Measurements from ENCODE around the gene CAMK2G. TPM values are rescaled to one million over a fixed set of nuclear protein-coding genes. Genes with fewer than 3 reads are reported as not detected.

The CAMK2G gene
- total RNA-seq, 3 donors from 2014 or later: 53.5 to 141 (median 57.2) TPM

DNA sequence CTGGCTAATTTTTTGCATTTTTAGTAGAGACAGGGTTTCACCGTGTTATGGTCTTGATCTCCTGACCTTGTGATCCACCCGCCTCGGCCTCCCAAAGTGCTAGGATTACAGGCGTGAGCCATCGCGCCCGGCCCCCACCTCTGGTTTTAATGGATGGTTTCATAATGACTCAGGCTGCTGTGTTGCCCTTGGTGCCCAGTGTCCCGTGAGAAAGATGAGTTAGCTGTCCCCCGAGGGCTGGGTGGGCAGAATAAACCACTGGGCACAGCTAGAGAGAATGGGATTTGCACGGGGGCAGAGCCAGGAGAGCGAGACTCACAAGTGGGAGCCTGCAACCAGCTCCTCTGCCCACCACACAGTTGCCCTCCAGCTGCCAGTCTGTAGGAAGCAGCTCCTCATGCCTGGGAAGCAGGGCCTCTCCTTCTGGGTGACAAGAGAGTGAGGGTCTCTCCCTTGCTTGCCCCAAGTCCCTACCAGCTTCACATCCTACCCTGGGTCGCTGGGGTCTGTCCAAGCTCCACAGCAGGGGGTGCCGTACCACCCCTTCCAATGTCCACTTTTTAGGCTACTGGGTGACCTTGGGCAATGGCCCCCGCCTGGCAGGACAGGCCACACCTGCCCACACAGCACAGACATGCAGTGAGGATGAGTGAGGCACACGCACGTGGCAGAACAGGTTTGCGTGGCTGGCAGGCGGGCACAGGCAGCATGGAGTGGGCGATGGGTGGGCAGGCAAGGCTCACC, 46.8 kb downstream of the CAMK2G start:
- ATAC-seq (no peak), DNase-seq (no peak)
- intact Hi-C loops (cut with DNase I, micrococcal nuclease): no loop called here
- no peaks in the 10 kb centered on the region for H3K4me1 ChIP-seq (ENCODE audit: low read depth)
- no peak overlapping the region for H3K4me3 ChIP-seq
- H3K9me3 ChIP-seq: no peaks in the 10 kb centered on the region
- TF ChIP-seq, protein P1, sequence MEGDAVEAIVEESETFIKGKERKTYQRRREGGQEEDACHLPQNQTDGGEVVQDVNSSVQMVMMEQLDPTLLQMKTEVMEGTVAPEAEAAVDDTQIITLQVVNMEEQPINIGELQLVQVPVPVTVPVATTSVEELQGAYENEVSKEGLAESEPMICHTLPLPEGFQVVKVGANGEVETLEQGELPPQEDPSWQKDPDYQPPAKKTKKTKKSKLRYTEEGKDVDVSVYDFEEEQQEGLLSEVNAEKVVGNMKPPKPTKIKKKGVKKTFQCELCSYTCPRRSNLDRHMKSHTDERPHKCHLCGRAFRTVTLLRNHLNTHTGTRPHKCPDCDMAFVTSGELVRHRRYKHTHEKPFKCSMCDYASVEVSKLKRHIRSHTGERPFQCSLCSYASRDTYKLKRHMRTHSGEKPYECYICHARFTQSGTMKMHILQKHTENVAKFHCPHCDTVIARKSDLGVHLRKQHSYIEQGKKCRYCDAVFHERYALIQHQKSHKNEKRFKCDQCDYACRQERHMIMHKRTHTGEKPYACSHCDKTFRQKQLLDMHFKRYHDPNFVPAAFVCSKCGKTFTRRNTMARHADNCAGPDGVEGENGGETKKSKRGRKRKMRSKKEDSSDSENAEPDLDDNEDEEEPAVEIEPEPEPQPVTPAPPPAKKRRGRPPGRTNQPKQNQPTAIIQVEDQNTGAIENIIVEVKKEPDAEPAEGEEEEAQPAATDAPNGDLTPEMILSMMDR (IDR thresholded peaks at IDR 0.05): no peak
- no peaks in the 10 kb centered on the region for H3K36me3 ChIP-seq (ENCODE audit: low read depth)

DNA sequence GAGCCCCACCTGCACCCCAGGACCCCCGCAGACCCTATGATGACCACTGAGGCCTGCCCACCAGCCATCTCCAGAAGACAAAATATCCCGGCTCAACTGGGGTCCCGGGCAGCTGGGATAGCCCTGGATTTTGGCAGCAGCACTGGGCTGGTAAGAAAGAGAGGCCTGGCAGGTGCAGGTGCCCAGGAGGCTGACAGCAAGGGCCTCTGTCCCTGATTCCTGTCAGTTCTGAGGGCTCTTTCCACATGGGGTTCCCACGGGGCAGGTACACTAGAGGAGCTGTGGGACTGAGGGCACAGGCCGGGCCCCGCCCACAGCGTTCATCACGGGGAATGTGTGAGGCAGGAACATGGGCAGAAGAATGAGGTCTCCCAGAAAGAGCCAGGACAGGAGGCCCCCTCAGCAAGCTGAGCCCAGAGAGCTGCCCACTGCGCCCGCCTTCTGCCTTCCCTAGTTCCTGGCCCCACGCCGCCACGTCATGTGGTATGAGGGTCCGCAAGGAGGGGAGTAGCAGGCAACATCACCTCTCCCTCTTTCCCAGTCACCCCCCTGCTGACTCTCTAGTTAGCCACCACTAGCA, 50.1 kb downstream of the CAMK2G start:
- peaks cover 7% of the 10 kb centered on the region for H3K4me1 ChIP-seq (ENCODE audit: low read depth)
- TF ChIP-seq, protein P1 (IDR thresholded peaks at IDR 0.05): no peak
- ATAC-seq: no peak
- no peaks in the 10 kb centered on the region for H3K9me3 ChIP-seq
- no peak overlapping the region for H3K4me3 ChIP-seq
- H3K36me3 ChIP-seq (ENCODE audit: low read depth): no peaks in the 10 kb centered on the region
- no peak for DNase-seq
- intact Hi-C loops (cut with DNase I, micrococcal nuclease): no loop called here

DNA sequence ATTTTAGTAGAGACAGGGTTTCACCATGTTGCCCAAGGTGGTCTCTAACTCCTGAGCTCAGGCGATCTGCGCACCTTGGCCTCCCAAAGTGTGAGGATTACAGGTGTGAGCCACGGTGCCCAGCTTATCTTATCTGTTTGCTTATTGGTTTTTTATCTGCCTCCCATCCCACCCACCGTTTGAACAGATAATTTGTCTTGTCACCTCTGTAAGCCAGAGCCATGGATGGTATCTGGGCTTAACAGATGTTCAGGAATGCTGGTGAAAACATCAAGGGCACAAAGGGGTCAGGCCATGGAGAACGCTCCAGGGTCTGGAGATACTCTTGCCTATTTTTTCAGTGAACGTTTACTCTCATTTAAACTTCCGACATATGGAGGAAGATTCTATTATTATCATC, 51.0 kb downstream of the CAMK2G start:
- TF ChIP-seq, protein P1 (IDR thresholded peaks at IDR 0.05): no peak
- intact Hi-C loops (cut with DNase I, micrococcal nuclease): no loop called here
- no peak for DNase-seq
- peaks cover 7% of the 10 kb centered on the region for H3K4me1 ChIP-seq (ENCODE audit: low read depth)
- H3K4me3 ChIP-seq: no peak overlapping the region
- H3K36me3 ChIP-seq (ENCODE audit: low read depth): no peaks in the 10 kb centered on the region
- no peaks in the 10 kb centered on the region for H3K9me3 ChIP-seq
- no peak for ATAC-seq

DNA sequence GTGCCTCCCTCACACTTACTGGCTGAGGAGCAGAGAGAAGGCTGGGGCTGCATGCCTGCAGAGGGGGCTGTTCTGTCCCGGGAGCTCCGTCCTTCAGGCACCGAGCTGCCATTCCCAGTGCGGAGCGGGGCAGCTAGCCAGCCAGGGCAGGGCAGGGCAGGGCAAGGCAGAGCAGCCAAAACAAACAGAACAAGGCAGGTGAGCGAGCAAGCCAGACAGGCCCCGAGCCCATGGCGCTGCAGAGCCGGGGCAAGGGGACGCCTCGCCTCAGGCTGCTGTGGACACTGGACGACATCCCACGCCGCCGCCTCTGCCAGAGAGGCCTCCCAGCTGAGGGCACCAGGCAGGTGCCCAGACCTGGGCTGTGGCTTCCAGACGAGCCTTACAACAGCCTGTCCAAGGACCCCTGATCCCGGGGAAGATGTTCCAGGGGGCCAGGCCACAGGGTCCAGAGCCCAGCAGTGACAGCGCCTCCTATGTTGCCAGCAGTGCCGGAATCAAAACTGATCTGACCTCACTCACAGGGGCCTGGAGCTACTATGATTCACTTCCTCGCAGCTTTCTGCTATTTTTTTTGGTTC, 54.8 kb downstream of the CAMK2G start:
- H3K4me3 ChIP-seq: no peak overlapping the region
- TF ChIP-seq, protein P1 (IDR thresholded peaks at IDR 0.05): no peak
- no peaks in the 10 kb centered on the region for H3K36me3 ChIP-seq (ENCODE audit: low read depth)
- no peaks in the 10 kb centered on the region for H3K9me3 ChIP-seq
- intact Hi-C loops (cut with DNase I, micrococcal nuclease): no loop called here
- ATAC-seq (peak; percentile 95), DNase-seq (peak; percentile 87 to 90 (median 88))
- peaks cover 7% of the 10 kb centered on the region for H3K4me1 ChIP-seq (ENCODE audit: low read depth)

DNA sequence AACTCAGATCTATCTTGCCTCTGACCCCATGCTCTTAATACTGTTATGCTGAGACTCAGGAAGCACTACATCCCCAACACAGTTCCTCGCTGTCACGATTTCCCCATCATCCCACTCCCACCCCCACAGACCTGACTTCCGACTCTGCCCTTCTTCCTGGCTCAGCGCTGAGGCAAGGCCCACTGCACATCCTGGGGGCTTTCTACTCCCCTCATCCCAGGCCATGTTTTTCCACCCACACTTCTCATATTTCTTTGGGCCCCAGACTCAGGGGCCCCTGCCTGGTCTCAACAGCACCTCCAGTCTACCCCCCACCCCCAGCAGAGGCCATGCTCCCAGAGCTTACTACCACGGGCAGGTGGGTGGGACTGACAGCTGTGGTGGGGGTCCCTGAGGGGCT, 55.3 kb downstream of the CAMK2G start:
- TF ChIP-seq, protein P1 (IDR thresholded peaks at IDR 0.05): no peak
- Histone ChIP-seq H3K9me3 (no peaks in the 10 kb centered on the region), H3K36me3 (ENCODE audit: low read depth) (no peaks in the 10 kb centered on the region), H3K4me3 (no peak overlapping the region), H3K4me1 (ENCODE audit: low read depth) (peaks cover 7% of the 10 kb centered on the region)
- DNase-seq: no peak
- no peak for ATAC-seq
- intact Hi-C loops (cut with DNase I, micrococcal nuclease): no loop called here
